Mammary epithelial cell (primary cell): ENCODE results near the gene KLHL17.

Experiments used
- EZH2 ChIP-seq: IDR thresholded peaks from 2 replicates; pipeline ENCODE4 v1.6.1; 2012; ENCODE audit warnings: low read length, inconsistent platforms, borderline replicate concordance
- TF ChIP-seq, protein P1 (sequence below), 2 donors: IDR thresholded peaks in 1 of 2; conservative IDR thresholded peaks in 1 of 2; 2 replicates each; pipeline ENCODE4 v1.5.1; 2011 to 2012; ENCODE audit warnings: inconsistent platforms in 2 of 2, low read length in 2 of 2, mild to moderate bottlenecking in 2 of 2, control low read depth in 1 of 2, low read depth in 1 of 2; ENCODE audit not compliant: insufficient read depth in 1 of 2; ENCODE audit errors: extremely low read depth in 1 of 2

DNA sequence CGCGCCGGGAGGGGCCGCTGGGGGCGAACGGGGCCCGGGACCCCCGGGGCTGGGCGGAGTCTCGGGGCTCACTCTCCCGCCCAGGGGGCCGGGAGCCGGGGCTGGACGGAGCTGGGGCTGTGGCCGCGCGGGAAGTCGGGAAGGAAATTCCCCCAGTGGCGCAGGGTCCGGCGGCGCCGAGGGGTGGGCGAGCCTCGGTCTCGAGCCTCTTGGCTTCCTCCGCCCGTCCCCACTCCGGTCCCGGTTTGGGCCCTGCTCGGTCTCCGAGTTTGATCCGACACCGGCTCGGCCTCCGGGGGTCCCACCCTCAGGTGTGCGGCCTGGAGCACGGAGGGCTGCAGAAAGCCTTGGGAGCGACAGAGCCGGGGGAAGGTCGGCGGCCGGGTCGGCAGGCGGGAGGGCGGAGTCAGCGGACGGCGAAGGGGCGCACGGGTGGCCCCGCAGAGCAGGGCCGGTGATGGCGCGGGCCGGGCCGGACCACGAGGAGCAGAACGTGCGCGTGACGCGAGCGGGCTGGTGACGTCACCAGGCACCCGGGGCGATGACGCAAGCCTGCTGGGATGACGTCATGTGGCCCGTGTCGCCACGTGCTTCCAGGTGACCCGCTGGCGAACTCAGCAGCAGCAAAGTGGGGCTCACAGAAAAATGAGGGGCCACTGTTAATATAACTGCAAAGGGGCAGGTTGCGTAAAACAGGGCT lies 40.1 kb downstream of the KLHL17 start:
- TF ChIP-seq, protein P1, sequence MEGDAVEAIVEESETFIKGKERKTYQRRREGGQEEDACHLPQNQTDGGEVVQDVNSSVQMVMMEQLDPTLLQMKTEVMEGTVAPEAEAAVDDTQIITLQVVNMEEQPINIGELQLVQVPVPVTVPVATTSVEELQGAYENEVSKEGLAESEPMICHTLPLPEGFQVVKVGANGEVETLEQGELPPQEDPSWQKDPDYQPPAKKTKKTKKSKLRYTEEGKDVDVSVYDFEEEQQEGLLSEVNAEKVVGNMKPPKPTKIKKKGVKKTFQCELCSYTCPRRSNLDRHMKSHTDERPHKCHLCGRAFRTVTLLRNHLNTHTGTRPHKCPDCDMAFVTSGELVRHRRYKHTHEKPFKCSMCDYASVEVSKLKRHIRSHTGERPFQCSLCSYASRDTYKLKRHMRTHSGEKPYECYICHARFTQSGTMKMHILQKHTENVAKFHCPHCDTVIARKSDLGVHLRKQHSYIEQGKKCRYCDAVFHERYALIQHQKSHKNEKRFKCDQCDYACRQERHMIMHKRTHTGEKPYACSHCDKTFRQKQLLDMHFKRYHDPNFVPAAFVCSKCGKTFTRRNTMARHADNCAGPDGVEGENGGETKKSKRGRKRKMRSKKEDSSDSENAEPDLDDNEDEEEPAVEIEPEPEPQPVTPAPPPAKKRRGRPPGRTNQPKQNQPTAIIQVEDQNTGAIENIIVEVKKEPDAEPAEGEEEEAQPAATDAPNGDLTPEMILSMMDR (conservative IDR thresholded peaks at IDR 0.05 in 1 of 2, IDR thresholded peaks at IDR 0.05 in 1 of 2; ENCODE audit: extremely low read depth in 1 of 2, insufficient read depth in 1 of 2, low read depth in 1 of 2, low read length in 2 of 2) = no peak
- TF ChIP-seq EZH2 = peak; percentile 43
